ENCODE data around the gene EPHB6. TPM values are rescaled to one million over a fixed set of nuclear protein-coding genes. Genes with fewer than 3 reads are reported as not detected.
A peak's percentile ranks its signal among the peaks of the same experiment; 100 is the strongest.

The EPHB6 gene
- total RNA-seq, 6 donors from 2014 or later: 5.7 to 34.6 (median 10.0) TPM

- H3K27ac ChIP-seq: no peak overlapping the region
- TF ChIP-seq POLR2A (IDR thresholded peaks at IDR 0.05): no peak
- no peak for TF ChIP-seq EP300 (IDR thresholded peaks at IDR 0.05)
- TF ChIP-seq CTCF (IDR thresholded peaks at IDR 0.05): no peak
- TF ChIP-seq POLR2AphosphoS5 (IDR thresholded peaks at IDR 0.05): no peak
Observed at GRCh38 chr7:142879060-142879459, 24.2 kb downstream of the EPHB6 start.

DNA sequence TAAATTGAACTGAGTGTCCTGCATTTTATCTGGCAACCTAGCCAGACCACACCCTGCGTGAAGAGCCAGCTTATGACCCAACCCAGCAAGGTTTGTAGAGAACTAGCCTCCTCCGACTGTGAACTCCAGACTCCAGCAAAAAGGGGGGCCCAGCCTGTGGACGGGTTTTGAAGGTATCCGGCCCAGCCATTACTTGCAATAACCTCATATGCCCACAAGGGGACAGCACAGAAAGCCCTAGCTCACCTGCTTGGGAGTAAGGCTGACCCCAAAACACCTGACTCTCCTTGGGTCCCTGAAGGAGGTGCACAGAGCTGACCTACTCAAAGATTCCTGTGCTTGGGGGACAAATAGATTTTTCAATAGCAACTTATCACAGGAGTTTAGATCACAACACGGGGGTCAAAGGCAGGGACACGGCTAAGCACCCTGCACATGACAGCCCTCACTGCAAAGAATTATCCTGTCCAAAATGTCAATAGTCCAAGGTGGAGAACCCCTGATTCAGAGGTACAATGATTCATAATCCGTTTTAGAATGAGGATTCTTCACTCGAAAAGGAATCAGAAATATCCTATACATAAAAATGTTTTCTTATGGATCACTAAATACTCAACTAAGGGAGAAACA lies 26.1 kb downstream of the EPHB6 start:
- peak in 1 of 2 donors; percentile 53 for ATAC-seq (ENCODE audit: low FRiP score in 2 of 2)
- Histone ChIP-seq H3K4me1 (no peaks in the 10 kb centered on the region), H3K9me3 (no peaks in the 10 kb centered on the region), H3K4me3 (no peak overlapping the region), H3K27me3 (no peaks in the 10 kb centered on the region), H3K27ac (no peak overlapping the region), H3K36me3 (no peaks in the 10 kb centered on the region)
- 29 to 33% methylated on average over 8 of the region's 8 CpGs for WGBS, 2 donors
- DNase-seq: peak in 1 of 2 donors; percentile 34
- TF ChIP-seq POLR2A (IDR thresholded peaks at IDR 0.05) (no peak), CTCF (IDR thresholded peaks at IDR 0.05) (peak; percentile 49 to 80 (median 64))

More at GRCh38 chr7:142879060-142879459, 24.2 kb downstream of the EPHB6 start:
- WGBS, 2 donors: 85 to 90% methylated on average over 5 of the region's 5 CpGs
- H3K27me3 ChIP-seq: no peaks in the 10 kb centered on the region
- H3K9me3 ChIP-seq: no peaks in the 10 kb centered on the region
- DNase-seq: no peak
- no peaks in the 10 kb centered on the region for H3K36me3 ChIP-seq
- no peak for ATAC-seq (ENCODE audit: low FRiP score in 2 of 2)
- H3K4me1 ChIP-seq: no peaks in the 10 kb centered on the region
- H3K4me3 ChIP-seq: no peak overlapping the region

DNA sequence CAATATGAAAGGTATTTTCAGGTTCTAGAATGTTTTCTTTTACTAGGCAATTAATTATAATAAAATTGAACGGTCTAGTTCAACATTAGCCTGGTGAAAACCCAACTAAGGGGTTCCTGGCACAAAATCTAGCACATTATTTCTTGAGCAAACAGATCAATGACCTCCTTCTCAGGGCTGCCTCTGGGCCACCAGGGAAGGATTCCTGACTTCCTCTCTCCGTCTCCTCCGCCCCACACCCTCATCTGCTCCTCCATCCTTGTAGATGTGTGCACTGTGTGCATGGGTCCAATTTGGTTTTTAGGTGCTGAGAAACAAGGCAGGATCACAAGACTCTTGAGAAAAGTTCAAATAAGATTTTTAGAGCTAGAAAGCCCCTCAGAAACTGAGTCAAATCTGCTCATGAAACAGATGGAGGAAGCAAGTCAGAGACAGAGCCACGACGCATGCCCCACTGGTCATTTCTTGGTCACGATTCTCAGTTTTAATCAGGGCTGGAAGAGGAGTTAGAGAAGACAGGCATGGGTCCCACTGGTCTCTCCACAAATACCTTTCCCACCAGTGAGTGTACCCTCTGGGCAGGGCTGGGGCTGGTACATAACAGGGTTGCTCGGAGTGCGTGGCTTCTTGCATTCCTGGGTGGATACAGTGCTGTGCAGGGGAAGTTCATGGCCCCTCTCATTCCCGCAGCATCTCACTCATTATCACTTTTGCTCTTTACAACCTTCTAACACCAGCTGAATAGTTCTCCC lies 26.9 kb downstream of the EPHB6 start:
- Histone ChIP-seq H3K9me3 (no peaks in the 10 kb centered on the region), H3K4me1 (no peaks in the 10 kb centered on the region), H3K27me3 (no peaks in the 10 kb centered on the region), H3K36me3 (no peaks in the 10 kb centered on the region), H3K27ac (no peak overlapping the region), H3K4me3 (no peak overlapping the region)
- ATAC-seq (ENCODE audit: low FRiP score in 2 of 2) (no peak), DNase-seq (no peak)
- TF ChIP-seq CTCF (IDR thresholded peaks at IDR 0.05) (no peak), EP300 (IDR thresholded peaks at IDR 0.05) (no peak), POLR2AphosphoS5 (IDR thresholded peaks at IDR 0.05) (no peak), POLR2A (IDR thresholded peaks at IDR 0.05) (no peak)
- WGBS, 2 donors: 80 to 81% methylated on average over 9 of the region's 9 CpGs

DNA sequence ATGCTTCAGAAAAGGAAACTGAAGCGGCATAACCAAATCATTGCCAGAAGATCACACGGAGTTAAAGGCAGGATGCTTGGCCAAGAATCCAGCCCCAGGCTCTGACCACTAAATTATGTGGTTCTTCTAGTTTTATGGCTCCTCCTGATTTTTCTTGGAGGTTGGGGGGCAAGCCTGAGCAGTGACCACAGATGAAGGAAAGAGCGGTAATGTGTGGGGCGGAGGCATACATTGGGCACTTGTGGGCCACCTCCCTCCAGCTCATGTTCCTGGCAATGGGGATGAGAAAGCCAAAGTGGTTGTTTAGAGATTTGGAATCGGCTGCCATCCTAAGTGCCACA lies 27.4 kb downstream of the EPHB6 start:
- H3K4me3 ChIP-seq: no peak overlapping the region
- no peaks in the 10 kb centered on the region for H3K9me3 ChIP-seq
- TF ChIP-seq EP300 (IDR thresholded peaks at IDR 0.05) (no peak), CTCF (IDR thresholded peaks at IDR 0.05) (no peak), POLR2AphosphoS5 (IDR thresholded peaks at IDR 0.05) (no peak), POLR2A (IDR thresholded peaks at IDR 0.05) (no peak)
- H3K27ac ChIP-seq: no peak overlapping the region
- no peaks in the 10 kb centered on the region for H3K4me1 ChIP-seq
- no peak for ATAC-seq (ENCODE audit: low FRiP score in 2 of 2)
- DNase-seq: no peak
- H3K36me3 ChIP-seq: no peaks in the 10 kb centered on the region
- H3K27me3 ChIP-seq: no peaks in the 10 kb centered on the region
- WGBS, 2 donors: 71 to 77% methylated on average over 5 of the region's 5 CpGs

DNA sequence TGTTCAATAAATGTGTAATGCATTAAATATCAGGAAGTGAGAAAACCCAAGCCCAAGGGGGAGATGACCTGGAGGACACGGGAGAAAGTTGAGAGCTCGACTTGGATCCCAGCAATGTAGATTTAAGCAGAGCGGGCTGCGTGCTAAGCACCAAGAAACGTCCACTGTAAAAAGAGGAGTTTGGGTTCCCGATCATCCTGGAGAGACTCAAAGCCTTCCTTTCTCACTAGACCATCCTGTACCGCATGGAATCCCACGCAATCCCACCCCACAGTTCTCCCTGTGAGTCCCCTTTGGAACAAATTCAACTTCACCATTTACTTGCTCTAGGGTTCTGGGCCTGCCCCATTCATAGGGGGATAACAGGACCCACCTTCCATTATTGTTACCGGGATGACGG lies 28.3 kb downstream of the EPHB6 start:
- 87 to 92% methylated on average over 10 of the region's 10 CpGs for WGBS, 2 donors
- TF ChIP-seq POLR2AphosphoS5 (IDR thresholded peaks at IDR 0.05) (no peak), POLR2A (IDR thresholded peaks at IDR 0.05) (no peak), CTCF (IDR thresholded peaks at IDR 0.05) (no peak), EP300 (IDR thresholded peaks at IDR 0.05) (no peak)
- H3K27ac ChIP-seq: no peak overlapping the region
- H3K4me1 ChIP-seq: no peaks in the 10 kb centered on the region
- no peak for DNase-seq
- H3K27me3 ChIP-seq: no peaks in the 10 kb centered on the region
- ATAC-seq (ENCODE audit: low FRiP score in 2 of 2): no peak
- no peaks in the 10 kb centered on the region for H3K9me3 ChIP-seq
- H3K36me3 ChIP-seq: no peaks in the 10 kb centered on the region
- no peak overlapping the region for H3K4me3 ChIP-seq

Data from upper lobe of left lung (tissue), 6 donors.